ENCODE measurements around the gene RCBTB2.
"Not testable (repeated sequence)": the region's sequence is repeated elsewhere in the genome, so short reads cannot be mapped to it uniquely, and the experiment has no call there.

The RCBTB2 gene

GRCh38 chr13:48532506-48533499 is at the start of gene RCBTB2:
Gene RCBTB2 (minus strand): TSS chr13:48533080. CDS start chr13:48521939, 11,141 bp downstream.
- DNase-seq = peak; percentile 98

- no peak for DNase-seq
Measured at GRCh38 chr13:48582084-48582483, 49.2 kb upstream of the RCBTB2 start.

- DNase-seq = no peak
Measured at GRCh38 chr13:48580896-48581295, 48.0 kb upstream of the RCBTB2 start.

- DNase-seq = peak; percentile 68
Measured at GRCh38 chr13:48580185-48580803, 47.4 kb upstream of the RCBTB2 start.

- DNase-seq = not testable (repeated sequence)
Measured at GRCh38 chr13:48579919-48580180, 47.0 kb upstream of the RCBTB2 start.

- DNase-seq = no peak
Measured at GRCh38 chr13:48579165-48579918, 46.5 kb upstream of the RCBTB2 start.

- no peak for DNase-seq
Measured at GRCh38 chr13:48578516-48579164, 45.8 kb upstream of the RCBTB2 start.

- no peak for DNase-seq
Measured at GRCh38 chr13:48576448-48577010, 43.6 kb upstream of the RCBTB2 start.

GRCh38 chr13:48575031-48575430 is 42.2 kb upstream of the RCBTB2 start:
- DNase-seq = no peak

- DNase-seq = no peak
Measured at GRCh38 chr13:48574041-48574796, 41.3 kb upstream of the RCBTB2 start.

- DNase-seq = no peak
Measured at GRCh38 chr13:48573213-48574007, 40.5 kb upstream of the RCBTB2 start.

- no peak for DNase-seq
Measured at GRCh38 chr13:48571126-48571913, 38.4 kb upstream of the RCBTB2 start.

GRCh38 chr13:48570216-48570828 is 37.4 kb upstream of the RCBTB2 start:
- DNase-seq = no peak

- no peak for DNase-seq
Measured at GRCh38 chr13:48569104-48569666, 36.3 kb upstream of the RCBTB2 start.

- DNase-seq = no peak
Measured at GRCh38 chr13:48568370-48569103, 35.7 kb upstream of the RCBTB2 start.

GRCh38 chr13:48567515-48568369 is 34.9 kb upstream of the RCBTB2 start:
- no peak for DNase-seq

GRCh38 chr13:48564056-48564455 is 31.2 kb upstream of the RCBTB2 start:
- DNase-seq = no peak

- no peak for DNase-seq
Measured at GRCh38 chr13:48563626-48564025, 30.7 kb upstream of the RCBTB2 start.

Measured in retina (tissue), 1 donor.